Keratinocyte (primary cell): ENCODE data around the gene UNC79.

Experiments used
- EZH2 ChIP-seq: IDR thresholded peaks from one replicate; pipeline ENCODE4 v1.6.1; 2012; ENCODE audit warnings: inconsistent platforms, mild to moderate bottlenecking, low read length, moderate library complexity
- TF ChIP-seq, protein P1 (sequence below), 3 experiments: IDR thresholded peaks in 1 of 3; conservative IDR thresholded peaks in 1 of 3; optimal IDR thresholded peaks in 1 of 3; 2 replicates in 2 of 3; 3 replicates in 1 of 3; pipeline versions ENCODE3 to v1.5.1; 2011; ENCODE audit warnings: low read length in 3 of 3, mild to moderate bottlenecking in 3 of 3, moderate library complexity in 2 of 3, control low read depth in 1 of 3, inconsistent platforms in 1 of 3; ENCODE audit not compliant: insufficient read depth in 2 of 3; ENCODE audit errors: extremely low read depth in 1 of 3

DNA sequence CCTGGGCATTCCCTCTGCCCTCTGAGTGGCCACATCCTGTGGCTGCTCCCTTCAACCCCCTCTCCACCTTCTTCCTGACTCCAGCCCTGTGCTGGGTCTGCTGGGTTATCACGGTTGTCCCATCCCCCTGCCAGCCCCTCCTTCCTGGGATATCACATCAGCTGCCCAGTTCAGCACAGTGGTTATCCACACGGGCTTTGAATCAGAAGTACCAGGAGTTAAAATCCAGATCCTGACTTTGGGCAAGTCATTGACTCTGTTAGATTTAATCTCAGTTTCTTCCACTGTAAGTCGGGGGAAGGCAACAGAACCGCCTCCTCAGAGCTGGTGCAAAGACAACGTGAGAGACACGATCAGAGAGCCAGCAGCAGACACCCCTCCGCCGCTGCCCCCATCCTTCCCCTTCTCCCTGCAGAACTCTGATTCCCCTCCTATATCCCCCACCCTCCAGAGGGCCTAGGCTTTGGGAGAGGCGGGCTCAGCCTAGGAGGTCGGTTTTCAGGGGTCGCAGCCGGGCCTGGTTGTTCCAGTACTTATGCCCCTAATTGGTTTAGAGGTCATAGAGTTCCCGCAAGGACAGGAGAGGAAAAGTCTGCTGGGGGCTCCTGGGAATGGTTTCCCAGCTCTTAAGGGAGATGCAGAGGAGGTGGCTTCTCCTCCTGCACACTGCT, 315.0 kb downstream of the UNC79 start:
- TF ChIP-seq, protein P1, sequence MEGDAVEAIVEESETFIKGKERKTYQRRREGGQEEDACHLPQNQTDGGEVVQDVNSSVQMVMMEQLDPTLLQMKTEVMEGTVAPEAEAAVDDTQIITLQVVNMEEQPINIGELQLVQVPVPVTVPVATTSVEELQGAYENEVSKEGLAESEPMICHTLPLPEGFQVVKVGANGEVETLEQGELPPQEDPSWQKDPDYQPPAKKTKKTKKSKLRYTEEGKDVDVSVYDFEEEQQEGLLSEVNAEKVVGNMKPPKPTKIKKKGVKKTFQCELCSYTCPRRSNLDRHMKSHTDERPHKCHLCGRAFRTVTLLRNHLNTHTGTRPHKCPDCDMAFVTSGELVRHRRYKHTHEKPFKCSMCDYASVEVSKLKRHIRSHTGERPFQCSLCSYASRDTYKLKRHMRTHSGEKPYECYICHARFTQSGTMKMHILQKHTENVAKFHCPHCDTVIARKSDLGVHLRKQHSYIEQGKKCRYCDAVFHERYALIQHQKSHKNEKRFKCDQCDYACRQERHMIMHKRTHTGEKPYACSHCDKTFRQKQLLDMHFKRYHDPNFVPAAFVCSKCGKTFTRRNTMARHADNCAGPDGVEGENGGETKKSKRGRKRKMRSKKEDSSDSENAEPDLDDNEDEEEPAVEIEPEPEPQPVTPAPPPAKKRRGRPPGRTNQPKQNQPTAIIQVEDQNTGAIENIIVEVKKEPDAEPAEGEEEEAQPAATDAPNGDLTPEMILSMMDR (optimal IDR thresholded peaks at IDR 0.05 in 1 of 3, IDR thresholded peaks at IDR 0.05 in 1 of 3, conservative IDR thresholded peaks at IDR 0.05 in 1 of 3; ENCODE audit: extremely low read depth in 1 of 3, insufficient read depth in 2 of 3, low read length in 3 of 3) = no peak
- TF ChIP-seq EZH2 = no peak
